ENCODE measurements around the gene NECAB3. TPM values are rescaled to one million over a fixed set of nuclear protein-coding genes. Genes with fewer than 3 reads are reported as not detected.
A peak's percentile ranks its signal among the peaks of the same experiment; 100 is the strongest.

Gene NECAB3
- total RNA-seq, 4 donors from 2014 or later = 12.6 to 25.9 (median 19.1) TPM

- peaks cover 15 to 28% (median 17%) of the 10 kb centered on the region in 3 donors for H3K4me1 ChIP-seq
- no peaks in the 10 kb centered on the region for H3K36me3 ChIP-seq
- 3 to 11% methylated on average over 13 to 34 of the region's 101 CpGs for WGBS, 2 donors
- intact Hi-C loops (cut with DNase I) = no loop called here
- H3K27me3 ChIP-seq = no peaks in the 10 kb centered on the region
- peak within 1 kb of the TSS; percentile 38 to 70 (median 52) for H3K4me3 ChIP-seq
- H3K27ac ChIP-seq = peak within 1 kb of the TSS; percentile 76 to 90 (median 83)
- peak in 1 of 4 donors; percentile 4 for TF ChIP-seq POLR2A (IDR thresholded peaks at IDR 0.05)
- peak; percentile 26 to 55 (median 48) for TF ChIP-seq CTCF (IDR thresholded peaks at IDR 0.05)
- H3K9me3 ChIP-seq = no peaks in the 10 kb centered on the region
- DNase-seq = peak; percentile 65
These were observed 12.1 kb upstream of the NECAB3 start, which contains the start of gene E2F1 for GRCh38 chr20:33686100-33686983. TSS of gene E2F1 (minus strand) at chr20:33686385. CDS start at chr20:33686264, 121 bp downstream.

- intact Hi-C loops (cut with DNase I) = no loop called here
- no peak for DNase-seq
- no peaks in the 10 kb centered on the region for H3K27me3 ChIP-seq
- H3K27ac ChIP-seq = peak overlapping the region; percentile 76 to 90 (median 83)
- H3K4me3 ChIP-seq = peak overlapping the region; percentile 38 to 70 (median 52)
- 4% methylated on average over 13 of the region's 53 CpGs; no CpG with 5 or more reads in 1 of the 2 donors for WGBS, 2 donors
- H3K9me3 ChIP-seq = no peaks in the 10 kb centered on the region
- peaks cover 15 to 28% (median 17%) of the 10 kb centered on the region in 3 donors for H3K4me1 ChIP-seq
- no peak for TF ChIP-seq CTCF (IDR thresholded peaks at IDR 0.05)
- TF ChIP-seq POLR2A (IDR thresholded peaks at IDR 0.05) = peak in 1 of 4 donors; percentile 2
- H3K36me3 ChIP-seq = no peaks in the 10 kb centered on the region
These were observed 11.3 kb upstream of the NECAB3 start for GRCh38 chr20:33685328-33686099.

GRCh38 chr20:33684533-33685327 lies 10.5 kb upstream of the NECAB3 start:
- intact Hi-C loops (cut with DNase I) = no loop called here
- Histone ChIP-seq H3K4me1 (peaks cover 15 to 28% (median 17%) of the 10 kb centered on the region in 3 donors), H3K9me3 (no peaks in the 10 kb centered on the region), H3K27ac (peak overlapping the region; percentile 76 to 90 (median 83)), H3K36me3 (no peaks in the 10 kb centered on the region), H3K4me3 (peak overlapping the region; percentile 38 to 70 (median 52)), H3K27me3 (no peaks in the 10 kb centered on the region)
- 41 to 44% methylated on average over 7 of the region's 10 CpGs for WGBS, 2 donors
- TF ChIP-seq CTCF (IDR thresholded peaks at IDR 0.05) (no peak), POLR2A (IDR thresholded peaks at IDR 0.05) (no peak)
- no peak for DNase-seq

- no peak overlapping the region for H3K27ac ChIP-seq
- H3K27me3 ChIP-seq = no peaks in the 10 kb centered on the region
- 79% methylated on average over 9 of the region's 9 CpGs for WGBS, 2 donors
- H3K4me1 ChIP-seq = peaks cover 13 to 37% (median 17%) of the 10 kb centered on the region in 3 donors
- no peaks in the 10 kb centered on the region for H3K36me3 ChIP-seq
- no peak for DNase-seq
- TF ChIP-seq POLR2A (IDR thresholded peaks at IDR 0.05) = no peak
- no peak for TF ChIP-seq CTCF (IDR thresholded peaks at IDR 0.05)
- intact Hi-C loops (cut with DNase I) = no loop called here
- no peak overlapping the region for H3K4me3 ChIP-seq
- H3K9me3 ChIP-seq = no peaks in the 10 kb centered on the region
These were observed 7.6 kb upstream of the NECAB3 start for GRCh38 chr20:33681728-33682353.

Data from esophagus squamous epithelium (tissue), 5 donors.